Smooth muscle cell (in vitro differentiated cells): ENCODE results near the gene C11orf16. TPM values are rescaled to one million over a fixed set of nuclear protein-coding genes. Genes with fewer than 3 reads are reported as not detected.

ENCODE experiments used
- DNase-seq: peaks from one replicate; lab custom pipeline; 2025; ENCODE audit not compliant: unreplicated experiment; lab: John Stamatoyannopoulos, UW
- H2AFZ ChIP-seq: fragments of 200-600 bp; sonication (generic); 2 replicates; pipeline ENCODE4 v1.6.0; 2016; ENCODE audit warnings: antibody characterized with exemption, low read depth, mild to moderate bottlenecking
- H3F3A ChIP-seq: fragments of 200-600 bp; sonication (generic); 2 replicates; pipeline ENCODE4 v1.6.0; 2017; ENCODE audit warnings: antibody characterized with exemption, low read depth
- H3K27ac ChIP-seq: fragments of 200-600 bp; sonication (generic); 2 replicates; pipeline ENCODE4 v1.5.1; 2016; ENCODE audit warnings: low read depth, mild to moderate bottlenecking
- H3K27me3 ChIP-seq: fragments of 200-600 bp; sonication (generic); 2 replicates; pipeline ENCODE4 v1.6.1; 2016; ENCODE audit warnings: low read depth, mild to moderate bottlenecking
- H3K36me3 ChIP-seq: fragments of 200-600 bp; sonication (generic); 2 replicates; pipeline ENCODE4 v1.5.1; 2016; ENCODE audit warnings: low read depth
- H3K4me1 ChIP-seq: fragments of 200-600 bp; sonication (generic); 2 replicates; pipeline ENCODE4 v1.5.1; 2016; ENCODE audit warnings: low read depth
- H3K4me2 ChIP-seq: fragments of 200-600 bp; sonication (generic); 2 replicates; pipeline ENCODE4 v1.6.0; 2016; ENCODE audit warnings: mild to moderate bottlenecking
- H3K4me3 ChIP-seq: fragments of 200-600 bp; sonication (generic); 2 replicates; pipeline ENCODE4 v1.5.1; 2016; ENCODE audit warnings: mild to moderate bottlenecking
- H3K79me2 ChIP-seq: fragments of 200-600 bp; sonication (generic); 2 replicates; pipeline ENCODE4 v1.6.0; 2016; ENCODE audit warnings: low read depth, mild to moderate bottlenecking
- H3K9ac ChIP-seq: fragments of 200-600 bp; sonication (generic); 2 replicates; pipeline ENCODE4 v1.6.0; 2016; ENCODE audit warnings: low read depth
- H3K9me3 ChIP-seq: fragments of 200-600 bp; sonication (generic); replicated peaks from 2 replicates; pipeline ENCODE4 v1.5.1; 2016; ENCODE audit warnings: low read depth
- H4K20me1 ChIP-seq: fragments of 200-600 bp; sonication (generic); 2 replicates; pipeline ENCODE4 v1.6.0; 2016; ENCODE audit warnings: low read depth
- WGBS: methylation state at CpG from one replicate; pipeline ENCODE4 v1.1.7; 2016; ENCODE audit warnings: low lambda C conversion rate; 5-methylcytosine and 5-hydroxymethylcytosine counted together
- polyA plus RNA-seq: library from polyadenylated mRNA; unstranded; fragments of >200 nt; fragmentation: Nextera tagmentation; extraction: Ambion mirVana; gene quantifications from 2 replicates; pipeline ENCODE4 v1.2.1, GENCODE V29; 2016
- total RNA-seq: library from RNA; depleted of rRNA; stranded (reverse); fragments of >200 nt; gene quantifications from 2 replicates; pipeline ENCODE4 v1.2.3, GENCODE V29; 2014
- TF ChIP-seq, protein P1 (sequence below): fragments of 200-600 bp; sonication (generic); IDR thresholded peaks from 2 replicates; pipeline ENCODE4 v1.5.1; 2017; ENCODE audit warnings: borderline replicate concordance, mild to moderate bottlenecking, antibody characterized with exemption; ENCODE audit not compliant: insufficient read depth, poor library complexity, severe bottlenecking

Gene C11orf16
- total and polyA plus RNA-seq, 2 experiments from 2014 or later = not detected

DNA sequence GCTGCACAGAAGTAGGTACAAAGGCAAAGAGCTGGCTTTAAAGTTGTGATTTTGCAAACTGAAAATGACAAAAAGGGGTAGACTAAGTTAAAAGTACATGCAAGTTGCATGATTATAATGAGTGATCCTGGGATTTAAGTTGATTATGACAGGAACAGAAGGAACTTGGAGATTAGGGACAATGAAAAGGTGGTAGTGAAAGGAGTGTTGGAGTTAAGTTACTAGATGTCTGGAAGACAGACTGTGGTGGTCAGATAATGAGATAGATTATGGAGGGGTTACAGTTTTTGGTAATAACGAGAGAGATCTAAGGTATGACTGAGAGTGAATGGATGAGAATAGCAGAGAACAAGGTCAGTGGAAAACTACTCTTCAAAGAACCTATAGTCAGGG, 39.2 kb upstream of the C11orf16 start:
- H3K4me1 ChIP-seq = no peaks in the 10 kb centered on the region
- no peak overlapping the region for H3K4me3 ChIP-seq
- 83% methylated on average over 1 of the region's 1 CpG for WGBS
- H3K9ac ChIP-seq = no peak overlapping the region
- H3K79me2 ChIP-seq = no peaks in the 10 kb centered on the region
- H3K36me3 ChIP-seq = no peaks in the 10 kb centered on the region
- no peaks in the 10 kb centered on the region for H3K27me3 ChIP-seq
- no peak overlapping the region for H3K4me2 ChIP-seq
- no peak overlapping the region for H2AFZ ChIP-seq
- H3K9me3 ChIP-seq = no peaks in the 10 kb centered on the region
- no peaks in the 10 kb centered on the region for H4K20me1 ChIP-seq
- DNase-seq = no peak
- no peaks in the 10 kb centered on the region for H3F3A ChIP-seq
- TF ChIP-seq, protein P1, sequence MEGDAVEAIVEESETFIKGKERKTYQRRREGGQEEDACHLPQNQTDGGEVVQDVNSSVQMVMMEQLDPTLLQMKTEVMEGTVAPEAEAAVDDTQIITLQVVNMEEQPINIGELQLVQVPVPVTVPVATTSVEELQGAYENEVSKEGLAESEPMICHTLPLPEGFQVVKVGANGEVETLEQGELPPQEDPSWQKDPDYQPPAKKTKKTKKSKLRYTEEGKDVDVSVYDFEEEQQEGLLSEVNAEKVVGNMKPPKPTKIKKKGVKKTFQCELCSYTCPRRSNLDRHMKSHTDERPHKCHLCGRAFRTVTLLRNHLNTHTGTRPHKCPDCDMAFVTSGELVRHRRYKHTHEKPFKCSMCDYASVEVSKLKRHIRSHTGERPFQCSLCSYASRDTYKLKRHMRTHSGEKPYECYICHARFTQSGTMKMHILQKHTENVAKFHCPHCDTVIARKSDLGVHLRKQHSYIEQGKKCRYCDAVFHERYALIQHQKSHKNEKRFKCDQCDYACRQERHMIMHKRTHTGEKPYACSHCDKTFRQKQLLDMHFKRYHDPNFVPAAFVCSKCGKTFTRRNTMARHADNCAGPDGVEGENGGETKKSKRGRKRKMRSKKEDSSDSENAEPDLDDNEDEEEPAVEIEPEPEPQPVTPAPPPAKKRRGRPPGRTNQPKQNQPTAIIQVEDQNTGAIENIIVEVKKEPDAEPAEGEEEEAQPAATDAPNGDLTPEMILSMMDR = no peak
- no peak overlapping the region for H3K27ac ChIP-seq

DNA sequence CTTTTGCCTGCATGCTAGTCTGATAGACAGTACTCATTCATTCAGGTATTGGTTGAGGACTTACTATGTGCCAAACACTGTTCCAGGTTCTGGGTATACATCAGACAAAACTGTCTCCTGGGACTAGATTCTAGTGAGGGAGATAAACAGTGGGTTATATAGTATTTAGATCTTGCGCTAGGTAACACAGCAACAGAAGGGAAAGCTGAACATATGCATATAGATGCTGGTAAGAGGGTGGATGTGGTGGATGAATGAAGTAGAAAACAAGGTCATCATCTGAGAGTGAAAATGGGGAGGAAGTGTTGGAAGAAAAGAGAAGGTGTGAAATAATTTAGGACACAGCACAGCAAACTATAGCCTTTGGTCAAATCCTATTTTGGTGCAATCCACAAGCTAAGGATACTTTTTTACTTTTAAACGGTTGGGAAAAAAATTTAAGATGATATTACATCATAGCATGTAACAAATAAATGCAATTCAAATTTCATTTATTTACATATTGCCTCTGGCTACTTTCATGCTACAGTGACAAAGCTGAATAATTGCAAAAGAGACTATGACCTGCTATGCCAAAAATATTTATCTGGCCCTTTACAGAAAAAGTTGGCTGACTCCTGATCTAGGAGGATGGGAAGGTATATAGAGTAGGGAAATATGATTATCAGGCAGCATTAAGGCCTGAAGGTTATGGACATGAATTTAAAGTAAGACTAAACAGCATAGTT, 38.6 kb upstream of the C11orf16 start:
- no peak overlapping the region for H3K4me2 ChIP-seq
- no peaks in the 10 kb centered on the region for H3K4me1 ChIP-seq
- no peaks in the 10 kb centered on the region for H3F3A ChIP-seq
- whole genome bisulfite sequencing = 94% methylated on average over 2 of the region's 2 CpGs
- H3K4me3 ChIP-seq = no peak overlapping the region
- H3K9ac ChIP-seq = no peak overlapping the region
- no peaks in the 10 kb centered on the region for H4K20me1 ChIP-seq
- no peaks in the 10 kb centered on the region for H3K36me3 ChIP-seq
- DNase-seq = no peak
- H3K79me2 ChIP-seq = no peaks in the 10 kb centered on the region
- TF ChIP-seq, protein P1 = no peak
- H3K27ac ChIP-seq = no peak overlapping the region
- H3K27me3 ChIP-seq = no peaks in the 10 kb centered on the region
- H2AFZ ChIP-seq = no peak overlapping the region
- no peaks in the 10 kb centered on the region for H3K9me3 ChIP-seq

DNA sequence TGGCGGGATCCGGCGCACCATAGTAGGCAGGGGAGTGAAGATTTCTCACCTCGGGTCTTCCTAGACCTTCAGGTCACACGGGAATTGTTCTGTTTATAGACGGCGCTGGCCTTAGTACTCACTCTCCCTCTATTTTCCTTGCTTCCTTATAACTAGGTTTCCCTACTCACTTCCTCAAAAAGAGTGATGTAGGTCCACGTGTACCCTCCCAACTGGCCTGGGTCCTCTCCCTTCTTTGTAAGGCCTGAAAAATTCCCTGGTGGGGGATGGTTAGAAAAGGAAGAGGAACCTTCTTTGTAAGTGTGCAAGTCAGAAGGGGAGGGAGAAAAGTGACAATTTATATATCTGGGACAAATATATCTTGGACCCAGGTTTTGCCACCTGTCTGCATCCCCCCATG, 34.4 kb upstream of the C11orf16 start:
- WGBS = 96% methylated on average over 8 of the region's 8 CpGs
- DNase-seq = no peak
- no peaks in the 10 kb centered on the region for H3K36me3 ChIP-seq
- H3K4me2 ChIP-seq = no peak overlapping the region
- no peaks in the 10 kb centered on the region for H4K20me1 ChIP-seq
- no peak overlapping the region for H3K4me3 ChIP-seq
- no peaks in the 10 kb centered on the region for H3F3A ChIP-seq
- H3K4me1 ChIP-seq = peaks cover 14% of the 10 kb centered on the region
- TF ChIP-seq, protein P1 = no peak
- H3K9ac ChIP-seq = no peak overlapping the region
- no peaks in the 10 kb centered on the region for H3K9me3 ChIP-seq
- peaks cover 17% of the 10 kb centered on the region for H3K79me2 ChIP-seq
- H3K27me3 ChIP-seq = no peaks in the 10 kb centered on the region
- no peak overlapping the region for H3K27ac ChIP-seq
- H2AFZ ChIP-seq = no peak overlapping the region
